DND-41 (cell line): ENCODE measurements around the gene ARVCF.

Experiments
- ATAC-seq: fragments of 200-7000 bp; cut with Tn5 transposase; 3 replicates; pipeline ENCODE4 v1.9.1; 2021; ENCODE audit warnings: low read depth; ENCODE audit not compliant: insufficient read depth
- DNase-seq: peaks from one replicate; pipeline ENCODE4 v3.0.0-alpha.2; 2020
- H2AFZ ChIP-seq: 2 replicates; pipeline ENCODE4 v1.6.0; 2012; ENCODE audit warnings: low read depth, low read length
- H3K27ac ChIP-seq: 2 replicates; pipeline ENCODE4 v1.5.1; 2012; ENCODE audit warnings: low read length, inconsistent platforms
- H3K27me3 ChIP-seq: fragments of 200-600 bp; sonication (generic); 2 replicates; pipeline ENCODE4 v1.6.0; 2012; ENCODE audit warnings: low read length, mild to moderate bottlenecking, inconsistent platforms; ENCODE audit not compliant: insufficient read depth, poor library complexity
- H3K36me3 ChIP-seq: 2 replicates; pipeline ENCODE4 v1.5.1; 2012; ENCODE audit warnings: low read length, inconsistent platforms; ENCODE audit not compliant: insufficient read depth
- H3K4me1 ChIP-seq: 2 replicates; pipeline ENCODE4 v1.5.1; 2012; ENCODE audit warnings: mild to moderate bottlenecking, low read length; ENCODE audit not compliant: insufficient read depth
- H3K4me2 ChIP-seq: 2 replicates; pipeline ENCODE4 v1.6.0; 2012; ENCODE audit warnings: mild to moderate bottlenecking, moderate library complexity, low read length, inconsistent platforms; ENCODE audit not compliant: insufficient read depth
- H3K4me3 ChIP-seq, 2 experiments: fragments of 200-600 bp in 1 of 2; shearing (Covaris generic) in 1 of 2; 2 replicates each; pipeline ENCODE4 v1.5.1; 2012 to 2016; ENCODE audit warnings: inconsistent platforms in 2 of 2, low read length in 2 of 2, mild to moderate bottlenecking in 2 of 2, low read depth in 1 of 2, moderate library complexity in 1 of 2
- H3K79me2 ChIP-seq: 2 replicates; pipeline ENCODE4 v1.6.0; 2012; ENCODE audit warnings: low read length, inconsistent platforms; ENCODE audit not compliant: insufficient read depth
- H3K9ac ChIP-seq: 2 replicates; pipeline ENCODE4 v1.6.0; 2012; ENCODE audit warnings: low read depth, mild to moderate bottlenecking, inconsistent platforms, low read length, moderate library complexity
- H3K9me3 ChIP-seq: 2 replicates; pipeline ENCODE4 v1.5.1; 2012; ENCODE audit warnings: low read length, moderate library complexity, mild to moderate bottlenecking, inconsistent platforms; ENCODE audit not compliant: insufficient read depth, severe bottlenecking
- H4K20me1 ChIP-seq: 2 replicates; pipeline ENCODE4 v1.6.0; 2012; ENCODE audit warnings: low read length; ENCODE audit not compliant: insufficient read depth
- CTCF ChIP-seq: IDR thresholded peaks from 2 replicates; pipeline ENCODE4 v1.5.1; 2012; ENCODE audit warnings: borderline replicate concordance, low read length, moderate library complexity, mild to moderate bottlenecking; ENCODE audit not compliant: poor library complexity, severe bottlenecking; ENCODE audit errors: extremely low read depth
- EZH2 ChIP-seq: IDR thresholded peaks from 3 replicates; pipeline ENCODE4 v1.6.1; 2012; ENCODE audit warnings: borderline replicate concordance, low read depth, mild to moderate bottlenecking, moderate library complexity, low read length, inconsistent platforms; ENCODE audit not compliant: severe bottlenecking

Gene ARVCF

GRCh38 chr22:19959587-19960490 lies 56.8 kb downstream of the ARVCF start:
- Histone ChIP-seq H3K27me3 (no peaks in the 10 kb centered on the region), H3K4me1 (no peaks in the 10 kb centered on the region), H3K4me2 (no peak overlapping the region), H3K9me3 (no peaks in the 10 kb centered on the region), H3K9ac (no peak overlapping the region), H3K36me3 (peaks cover 56% of the 10 kb centered on the region), H4K20me1 (peaks cover 57% of the 10 kb centered on the region), H3K4me3 (no peak overlapping the region), H3K79me2 (peaks cover 17% of the 10 kb centered on the region; the same call in 1 of the 2 replicates), H2AFZ (no peak overlapping the region), H3K27ac (no peak overlapping the region)
- DNase-seq, result no peak
- TF ChIP-seq CTCF (no peak), EZH2 (no peak)
- no peak for ATAC-seq

GRCh38 chr22:19959043-19959586 lies 57.5 kb downstream of the ARVCF start:
- TF ChIP-seq EZH2 (no peak), CTCF (no peak)
- no peaks in the 10 kb centered on the region for H3K27me3 ChIP-seq
- peaks cover 58% of the 10 kb centered on the region for H4K20me1 ChIP-seq
- ATAC-seq (no peak), DNase-seq (no peak)
- peaks cover 55% of the 10 kb centered on the region for H3K36me3 ChIP-seq
- no peak overlapping the region for H3K27ac ChIP-seq
- no peak overlapping the region for H3K9ac ChIP-seq
- no peaks in the 10 kb centered on the region for H3K9me3 ChIP-seq
- no peak overlapping the region for H3K4me2 ChIP-seq
- H3K4me3 ChIP-seq, result no peak overlapping the region
- H3K4me1 ChIP-seq, result no peaks in the 10 kb centered on the region
- peaks cover 23% of the 10 kb centered on the region for H3K79me2 ChIP-seq
- no peak overlapping the region for H2AFZ ChIP-seq

- H3K27ac ChIP-seq, result no peak overlapping the region
These were observed 58.3 kb downstream of the ARVCF start for GRCh38 chr22:19958083-19959042.

More at GRCh38 chr22:19958083-19959042, 58.3 kb downstream of the ARVCF start:
- Histone ChIP-seq H3K9ac (no peak overlapping the region), H3K27me3 (no peaks in the 10 kb centered on the region), H3K4me2 (no peak overlapping the region), H3K79me2 (peaks cover 30% of the 10 kb centered on the region), H4K20me1 (peaks cover 64% of the 10 kb centered on the region), H2AFZ (no peak overlapping the region), H3K36me3 (peaks cover 53% of the 10 kb centered on the region), H3K4me1 (no peaks in the 10 kb centered on the region), H3K4me3 (no peak overlapping the region), H3K9me3 (no peaks in the 10 kb centered on the region)
- TF ChIP-seq CTCF (no peak), EZH2 (no peak)
- ATAC-seq (no peak), DNase-seq (no peak)
